Measurements from ENCODE around the gene GABPB1.

GRCh38 chr15:50244153-50244552 is 110.8 kb downstream of the GABPB1 start:
- no peak for TF ChIP-seq EZH2 (IDR thresholded peaks at IDR 0.05; ENCODE audit: borderline replicate concordance, low read depth, low read length, severe bottlenecking)
- no peak for TF ChIP-seq CTCF (IDR thresholded peaks at IDR 0.05; ENCODE audit: borderline replicate concordance, extremely low read depth, low read length, poor library complexity, severe bottlenecking)
